ENCODE data around the gene ZNF605.

Gene ZNF605

GRCh38 chr12:132953163-132953425 lies 3.0 kb downstream of the ZNF605 start:
- H3K27ac ChIP-seq (ENCODE audit: low read length): no peak overlapping the region
- H3K9me3 ChIP-seq (replicated peaks; ENCODE audit: insufficient read depth, low read length): no peaks in the 10 kb centered on the region
- H2AFZ ChIP-seq (ENCODE audit: low read length): no peak overlapping the region
- no peak overlapping the region for H3K4me2 ChIP-seq (ENCODE audit: low read depth, low read length)
- no peaks in the 10 kb centered on the region for H3K9me2 ChIP-seq (replicated peaks; ENCODE audit: insufficient read depth, low read length)
- H4K20me1 ChIP-seq (ENCODE audit: insufficient read depth, low read length): no peaks in the 10 kb centered on the region
- H3K9ac ChIP-seq (ENCODE audit: low read length): no peak overlapping the region
- DNase-seq: no peak
- TF ChIP-seq EZH2 (optimal IDR thresholded peaks at IDR 0.05; ENCODE audit: low read depth, low read length) (no peak), CTCF (IDR thresholded peaks at IDR 0.05; ENCODE audit: low read length) (no peak), EZH2phosphoT487 (IDR thresholded peaks at IDR 0.05; ENCODE audit: low read length) (no peak)
- no peaks in the 10 kb centered on the region for H3F3A ChIP-seq (ENCODE audit: insufficient read depth, low read length)
- H3K27me3 ChIP-seq (replicated peaks; ENCODE audit: insufficient read depth, low read length): no peaks in the 10 kb centered on the region
- H3K4me3 ChIP-seq (ENCODE audit: low read length): no peak overlapping the region
- no peaks in the 10 kb centered on the region for H3K36me3 ChIP-seq (replicated peaks; ENCODE audit: insufficient read depth, low read length)
- no peaks in the 10 kb centered on the region for H3K4me1 ChIP-seq (ENCODE audit: low read length)
- no peaks in the 10 kb centered on the region for H3K79me2 ChIP-seq (ENCODE audit: low read length)

- no peaks in the 10 kb centered on the region for H3K27me3 ChIP-seq (replicated peaks; ENCODE audit: insufficient read depth, low read length)
- H3F3A ChIP-seq (ENCODE audit: insufficient read depth, low read length): no peaks in the 10 kb centered on the region
- no peak for DNase-seq
- no peak overlapping the region for H3K4me3 ChIP-seq (ENCODE audit: low read length)
- H2AFZ ChIP-seq (ENCODE audit: low read length): no peak overlapping the region
- no peaks in the 10 kb centered on the region for H3K79me2 ChIP-seq (ENCODE audit: low read length)
- no peaks in the 10 kb centered on the region for H3K9me3 ChIP-seq (replicated peaks; ENCODE audit: insufficient read depth, low read length)
- H3K27ac ChIP-seq (ENCODE audit: low read length): no peak overlapping the region
- TF ChIP-seq EZH2phosphoT487 (IDR thresholded peaks at IDR 0.05; ENCODE audit: low read length): no peak
- TF ChIP-seq EZH2 (optimal IDR thresholded peaks at IDR 0.05; ENCODE audit: low read depth, low read length): no peak
- H3K36me3 ChIP-seq (replicated peaks; ENCODE audit: insufficient read depth, low read length): no peaks in the 10 kb centered on the region
- H4K20me1 ChIP-seq (ENCODE audit: insufficient read depth, low read length): no peaks in the 10 kb centered on the region
- H3K9ac ChIP-seq (ENCODE audit: low read length): no peak overlapping the region
- no peak overlapping the region for H3K4me2 ChIP-seq (ENCODE audit: low read depth, low read length)
- H3K9me2 ChIP-seq (replicated peaks; ENCODE audit: insufficient read depth, low read length): no peaks in the 10 kb centered on the region
- H3K4me1 ChIP-seq (ENCODE audit: low read length): no peaks in the 10 kb centered on the region
These were observed 3.5 kb downstream of the ZNF605 start for GRCh38 chr12:132952371-132953162.

GRCh38 chr12:132951649-132952048 lies 4.5 kb downstream of the ZNF605 start:
- no peaks in the 10 kb centered on the region for H3K36me3 ChIP-seq (replicated peaks; ENCODE audit: insufficient read depth, low read length)
- no peak overlapping the region for H2AFZ ChIP-seq (ENCODE audit: low read length)
- H3K27ac ChIP-seq (ENCODE audit: low read length): no peak overlapping the region
- no peaks in the 10 kb centered on the region for H3K9me3 ChIP-seq (replicated peaks; ENCODE audit: insufficient read depth, low read length)
- no peaks in the 10 kb centered on the region for H4K20me1 ChIP-seq (ENCODE audit: insufficient read depth, low read length)
- H3K9ac ChIP-seq (ENCODE audit: low read length): no peak overlapping the region
- no peak for DNase-seq
- no peak overlapping the region for H3K4me2 ChIP-seq (ENCODE audit: low read depth, low read length)
- no peaks in the 10 kb centered on the region for H3K27me3 ChIP-seq (replicated peaks; ENCODE audit: insufficient read depth, low read length)
- no peaks in the 10 kb centered on the region for H3K9me2 ChIP-seq (replicated peaks; ENCODE audit: insufficient read depth, low read length)
- no peak overlapping the region for H3K4me3 ChIP-seq (ENCODE audit: low read length)
- TF ChIP-seq EZH2 (optimal IDR thresholded peaks at IDR 0.05; ENCODE audit: low read depth, low read length) (no peak), EZH2phosphoT487 (IDR thresholded peaks at IDR 0.05; ENCODE audit: low read length) (no peak), CTCF (IDR thresholded peaks at IDR 0.05; ENCODE audit: low read length) (no peak)
- H3F3A ChIP-seq (ENCODE audit: insufficient read depth, low read length): no peaks in the 10 kb centered on the region
- no peaks in the 10 kb centered on the region for H3K79me2 ChIP-seq (ENCODE audit: low read length)
- H3K4me1 ChIP-seq (ENCODE audit: low read length): no peaks in the 10 kb centered on the region

DNA sequence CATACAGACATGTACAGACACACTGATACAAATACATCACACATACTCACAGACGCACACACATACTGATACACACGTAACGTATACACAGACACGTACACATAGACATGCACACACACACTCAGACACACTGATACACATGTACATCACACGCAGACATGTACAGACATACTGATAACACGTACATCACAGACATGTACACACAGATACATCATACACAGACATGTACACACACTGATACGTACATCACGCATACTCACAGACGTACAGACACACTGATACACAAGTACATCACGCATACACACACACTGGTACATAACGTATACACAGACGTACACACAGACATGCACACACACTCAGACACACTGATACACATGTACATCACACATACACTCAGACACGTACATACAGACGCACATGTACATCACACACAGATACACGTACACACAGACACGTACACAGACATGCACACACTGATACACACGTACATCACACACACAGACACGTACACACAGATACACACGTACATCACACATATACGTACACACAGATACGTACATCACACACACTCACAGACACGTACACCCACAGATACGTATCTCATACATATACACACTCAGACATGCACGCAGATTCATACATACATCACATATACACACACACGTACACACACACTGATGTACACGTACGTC lies 5.1 kb downstream of the ZNF605 start:
- Histone ChIP-seq H3F3A (ENCODE audit: insufficient read depth, low read length) (no peaks in the 10 kb centered on the region), H3K4me2 (ENCODE audit: low read depth, low read length) (no peak overlapping the region), H3K9ac (ENCODE audit: low read length) (no peak overlapping the region), H3K4me3 (ENCODE audit: low read length) (no peak overlapping the region), H3K4me1 (ENCODE audit: low read length) (no peaks in the 10 kb centered on the region), H2AFZ (ENCODE audit: low read length) (no peak overlapping the region), H3K27ac (ENCODE audit: low read length) (no peak overlapping the region), H3K36me3 (replicated peaks; ENCODE audit: insufficient read depth, low read length) (no peaks in the 10 kb centered on the region), H3K9me3 (replicated peaks; ENCODE audit: insufficient read depth, low read length) (no peaks in the 10 kb centered on the region), H3K79me2 (ENCODE audit: low read length) (no peaks in the 10 kb centered on the region), H3K27me3 (replicated peaks; ENCODE audit: insufficient read depth, low read length) (no peaks in the 10 kb centered on the region), H4K20me1 (ENCODE audit: insufficient read depth, low read length) (no peaks in the 10 kb centered on the region), H3K9me2 (replicated peaks; ENCODE audit: insufficient read depth, low read length) (no peaks in the 10 kb centered on the region)
- no peak for DNase-seq
- TF ChIP-seq EZH2phosphoT487 (IDR thresholded peaks at IDR 0.05; ENCODE audit: low read length) (no peak), CTCF (IDR thresholded peaks at IDR 0.05; ENCODE audit: low read length) (no peak), EZH2 (optimal IDR thresholded peaks at IDR 0.05; ENCODE audit: low read depth, low read length) (no peak)

All from MM.1S (cell line).